Measurements from ENCODE around the gene DDX41.

The DDX41 gene

DNA sequence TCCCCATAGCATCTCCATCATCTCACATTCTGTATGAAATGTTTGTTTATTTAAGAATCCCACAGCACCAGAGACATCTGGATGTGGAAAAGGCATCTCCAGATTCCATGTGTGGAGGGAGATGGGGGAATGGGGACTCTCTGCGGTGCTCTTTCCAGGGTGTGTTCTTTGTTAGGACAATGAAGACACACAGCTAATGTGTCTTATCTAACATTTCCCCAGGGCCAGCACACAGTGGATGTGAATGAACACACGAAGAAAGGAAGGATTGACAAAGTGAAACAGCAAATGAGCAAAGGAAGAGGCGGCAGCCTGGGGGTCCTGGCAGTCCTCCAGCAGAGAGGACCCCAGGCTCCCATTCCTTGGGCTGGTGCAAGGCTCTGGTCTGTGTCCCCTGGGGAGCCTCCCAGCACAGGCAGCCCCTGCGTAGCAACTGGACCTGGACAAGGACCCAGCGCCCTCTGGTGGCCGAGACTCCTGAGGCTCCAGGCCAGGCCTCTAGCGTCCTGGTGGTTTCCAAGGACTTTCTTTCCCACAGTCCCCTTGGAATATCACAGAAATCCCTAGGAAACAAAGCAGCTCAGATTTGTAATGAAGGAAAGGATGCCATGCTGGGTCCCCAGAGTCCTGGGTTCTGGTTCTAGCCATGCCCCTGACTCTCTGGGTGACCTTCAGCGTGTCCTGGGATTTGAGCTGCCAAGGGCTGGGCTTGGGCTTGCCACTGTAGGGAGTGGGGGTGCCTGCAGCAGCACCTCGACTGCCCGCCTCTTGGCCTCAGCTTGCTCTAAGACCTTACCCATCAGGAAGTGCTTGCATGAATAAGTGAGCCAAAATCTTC lies 15.9 kb downstream of the DDX41 start:
- ATAC-seq (ENCODE audit: insufficient read depth, low read depth): peak; percentile 62
- no peaks in the 10 kb centered on the region for H3K79me2 ChIP-seq (ENCODE audit: insufficient read depth, low read length)
- H3K27ac ChIP-seq (ENCODE audit: low read length): no peak overlapping the region
- TF ChIP-seq, protein P1, sequence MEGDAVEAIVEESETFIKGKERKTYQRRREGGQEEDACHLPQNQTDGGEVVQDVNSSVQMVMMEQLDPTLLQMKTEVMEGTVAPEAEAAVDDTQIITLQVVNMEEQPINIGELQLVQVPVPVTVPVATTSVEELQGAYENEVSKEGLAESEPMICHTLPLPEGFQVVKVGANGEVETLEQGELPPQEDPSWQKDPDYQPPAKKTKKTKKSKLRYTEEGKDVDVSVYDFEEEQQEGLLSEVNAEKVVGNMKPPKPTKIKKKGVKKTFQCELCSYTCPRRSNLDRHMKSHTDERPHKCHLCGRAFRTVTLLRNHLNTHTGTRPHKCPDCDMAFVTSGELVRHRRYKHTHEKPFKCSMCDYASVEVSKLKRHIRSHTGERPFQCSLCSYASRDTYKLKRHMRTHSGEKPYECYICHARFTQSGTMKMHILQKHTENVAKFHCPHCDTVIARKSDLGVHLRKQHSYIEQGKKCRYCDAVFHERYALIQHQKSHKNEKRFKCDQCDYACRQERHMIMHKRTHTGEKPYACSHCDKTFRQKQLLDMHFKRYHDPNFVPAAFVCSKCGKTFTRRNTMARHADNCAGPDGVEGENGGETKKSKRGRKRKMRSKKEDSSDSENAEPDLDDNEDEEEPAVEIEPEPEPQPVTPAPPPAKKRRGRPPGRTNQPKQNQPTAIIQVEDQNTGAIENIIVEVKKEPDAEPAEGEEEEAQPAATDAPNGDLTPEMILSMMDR (IDR thresholded peaks at IDR 0.05; ENCODE audit: borderline replicate concordance, extremely low read depth, low read length, poor library complexity, severe bottlenecking): peak; percentile 96
- TF ChIP-seq EZH2 (IDR thresholded peaks at IDR 0.05; ENCODE audit: borderline replicate concordance, low read depth, low read length, severe bottlenecking): no peak
- no peak overlapping the region for H3K4me2 ChIP-seq (ENCODE audit: insufficient read depth, low read length)
- H3K9ac ChIP-seq (ENCODE audit: low read depth, low read length): no peak overlapping the region; the same call in 1 of the 2 replicates
- peak; percentile 82 for DNase-seq
- H4K20me1 ChIP-seq (ENCODE audit: insufficient read depth, low read length): peaks cover 5% of the 10 kb centered on the region
- H3K9me3 ChIP-seq (ENCODE audit: insufficient read depth, low read length, severe bottlenecking): no peaks in the 10 kb centered on the region
- H3K4me3 ChIP-seq (ENCODE audit: low read depth in 1 of 2, low read length in 2 of 2): no peak overlapping the region
- no peak overlapping the region for H2AFZ ChIP-seq (ENCODE audit: low read depth, low read length)
- no peaks in the 10 kb centered on the region for H3K27me3 ChIP-seq (ENCODE audit: insufficient read depth, low read length, poor library complexity)
- H3K4me1 ChIP-seq (ENCODE audit: insufficient read depth, low read length): peaks cover 24% of the 10 kb centered on the region
- no peaks in the 10 kb centered on the region for H3K36me3 ChIP-seq (ENCODE audit: insufficient read depth, low read length)

DNA sequence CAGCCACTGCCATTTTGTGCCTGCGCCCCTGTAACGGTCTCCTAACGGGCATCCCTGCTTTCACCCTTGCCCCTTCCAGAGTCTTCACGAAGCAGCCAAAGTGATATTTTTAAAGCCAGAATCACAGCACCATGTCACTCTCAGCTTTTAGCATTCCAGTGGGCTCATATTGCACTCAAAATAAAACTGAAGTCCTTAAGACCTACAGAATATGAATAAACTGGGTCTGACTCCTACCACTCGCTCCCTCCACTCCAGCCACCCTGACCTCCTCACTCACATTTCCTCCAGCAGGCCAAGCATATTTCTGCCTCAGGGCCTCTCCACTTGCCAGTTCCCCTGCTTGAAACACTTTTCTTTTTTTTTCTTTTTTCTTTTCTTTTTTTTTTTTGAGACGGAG lies 16.9 kb downstream of the DDX41 start:
- Histone ChIP-seq H3K4me1 (ENCODE audit: insufficient read depth, low read length) (peaks cover 24% of the 10 kb centered on the region), H3K27ac (ENCODE audit: low read length) (no peak overlapping the region), H2AFZ (ENCODE audit: low read depth, low read length) (no peak overlapping the region), H3K79me2 (ENCODE audit: insufficient read depth, low read length) (no peaks in the 10 kb centered on the region), H3K9me3 (ENCODE audit: insufficient read depth, low read length, severe bottlenecking) (no peaks in the 10 kb centered on the region), H4K20me1 (ENCODE audit: insufficient read depth, low read length) (peaks cover 5% of the 10 kb centered on the region), H3K4me3 (ENCODE audit: low read depth in 1 of 2, low read length in 2 of 2) (no peak overlapping the region), H3K9ac (ENCODE audit: low read depth, low read length) (no peak overlapping the region), H3K4me2 (ENCODE audit: insufficient read depth, low read length) (no peak overlapping the region), H3K36me3 (ENCODE audit: insufficient read depth, low read length) (no peaks in the 10 kb centered on the region), H3K27me3 (ENCODE audit: insufficient read depth, low read length, poor library complexity) (no peaks in the 10 kb centered on the region)
- no peak for ATAC-seq (ENCODE audit: insufficient read depth, low read depth)
- TF ChIP-seq, protein P1 (IDR thresholded peaks at IDR 0.05; ENCODE audit: borderline replicate concordance, extremely low read depth, low read length, poor library complexity, severe bottlenecking): no peak
- no peak for TF ChIP-seq EZH2 (IDR thresholded peaks at IDR 0.05; ENCODE audit: borderline replicate concordance, low read depth, low read length, severe bottlenecking)
- DNase-seq: no peak

DNA sequence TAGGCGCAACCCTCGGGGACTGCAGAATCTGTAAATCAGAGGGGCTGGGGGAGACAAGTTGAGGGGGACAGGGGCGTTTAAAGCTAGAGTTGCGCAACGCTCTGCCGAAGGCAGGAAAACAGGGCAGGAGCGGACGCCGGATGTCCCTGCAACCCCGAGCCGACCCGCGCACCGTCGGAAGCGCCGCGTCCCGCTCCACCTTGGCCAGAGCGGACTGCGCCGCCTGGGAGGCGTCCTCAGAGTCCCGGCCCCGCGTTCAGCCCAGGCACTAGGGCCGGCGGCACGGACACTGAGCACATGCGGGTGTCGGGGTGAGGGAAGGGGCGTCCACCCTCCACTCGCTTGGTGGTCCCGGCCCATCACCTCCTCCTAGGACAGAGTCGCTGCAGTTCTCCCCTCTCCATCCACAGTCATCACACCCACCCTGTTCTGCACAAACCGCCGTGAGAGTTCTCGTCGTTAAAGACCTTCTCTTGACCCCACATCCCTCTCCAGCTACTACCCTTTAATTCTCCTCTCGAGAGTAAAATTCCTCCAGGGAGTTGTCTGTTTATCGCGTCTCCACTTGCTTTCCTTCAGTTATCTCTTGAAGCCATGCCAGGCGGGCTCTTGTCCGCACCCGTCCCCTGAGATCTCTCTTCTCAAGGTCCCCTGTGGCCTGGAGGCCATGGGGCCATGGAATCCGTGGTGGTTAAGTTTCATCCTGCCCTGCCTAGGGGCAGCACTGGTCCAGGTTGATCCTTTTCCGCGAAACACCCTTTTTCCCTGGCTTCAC lies 18.6 kb downstream of the DDX41 start:
- peaks cover 5% of the 10 kb centered on the region for H4K20me1 ChIP-seq (ENCODE audit: insufficient read depth, low read length)
- peaks cover 24% of the 10 kb centered on the region for H3K4me1 ChIP-seq (ENCODE audit: insufficient read depth, low read length)
- peak overlapping the region; percentile 71 for H2AFZ ChIP-seq (ENCODE audit: low read depth, low read length)
- no peaks in the 10 kb centered on the region for H3K36me3 ChIP-seq (ENCODE audit: insufficient read depth, low read length)
- no peaks in the 10 kb centered on the region for H3K79me2 ChIP-seq (ENCODE audit: insufficient read depth, low read length)
- no peak for DNase-seq
- H3K4me3 ChIP-seq (ENCODE audit: low read depth in 1 of 2, low read length in 2 of 2): peak overlapping the region in 1 of 2 experiments; percentile 66; a peak in 2 of 4 replicates
- H3K27me3 ChIP-seq (ENCODE audit: insufficient read depth, low read length, poor library complexity): no peaks in the 10 kb centered on the region
- no peak for ATAC-seq (ENCODE audit: insufficient read depth, low read depth)
- peak overlapping the region; percentile 33 for H3K9ac ChIP-seq (ENCODE audit: low read depth, low read length)
- no peak overlapping the region for H3K27ac ChIP-seq (ENCODE audit: low read length)
- no peaks in the 10 kb centered on the region for H3K9me3 ChIP-seq (ENCODE audit: insufficient read depth, low read length, severe bottlenecking)
- TF ChIP-seq, protein P1 (IDR thresholded peaks at IDR 0.05; ENCODE audit: borderline replicate concordance, extremely low read depth, low read length, poor library complexity, severe bottlenecking): no peak
- TF ChIP-seq EZH2 (IDR thresholded peaks at IDR 0.05; ENCODE audit: borderline replicate concordance, low read depth, low read length, severe bottlenecking): no peak
- H3K4me2 ChIP-seq (ENCODE audit: insufficient read depth, low read length): peak overlapping the region; percentile 94

All from DND-41 (cell line).